ENCODE results near the gene PHC3. TPM values are rescaled to one million over a fixed set of nuclear protein-coding genes. Genes with fewer than 3 reads are reported as not detected.

PHC3 gene
- total RNA-seq, 1 donor from 2014 or later: 32.4 TPM

- H3K4me1 Mint-ChIP-seq (ENCODE audit: unreplicated experiment): no peaks in the 10 kb centered on the region
- no peak for TF ChIP-seq CTCF (IDR thresholded peaks at IDR 0.05; ENCODE audit: unreplicated experiment)
Observed at GRCh38 chr3:170137986-170138385, 43.5 kb downstream of the PHC3 start.

GRCh38 chr3:170132335-170132734, 49.2 kb downstream of the PHC3 start:
- no peaks in the 10 kb centered on the region for H3K27me3 Mint-ChIP-seq (ENCODE audit: unreplicated experiment)
- no peak for TF ChIP-seq CTCF (IDR thresholded peaks at IDR 0.05; ENCODE audit: unreplicated experiment)
- no peaks in the 10 kb centered on the region for H3K9me3 Mint-ChIP-seq (ENCODE audit: unreplicated experiment)
- no peak overlapping the region for H3K4me3 Mint-ChIP-seq (ENCODE audit: unreplicated experiment)
- H3K36me3 Mint-ChIP-seq (ENCODE audit: low read depth, unreplicated experiment): peaks cover 28% of the 10 kb centered on the region
- no peak overlapping the region for H3K27ac Mint-ChIP-seq (ENCODE audit: unreplicated experiment)
- DNase-seq (ENCODE audit: low spot score): no peak
- H3K4me1 Mint-ChIP-seq (ENCODE audit: unreplicated experiment): no peaks in the 10 kb centered on the region

More at GRCh38 chr3:170137986-170138385, 43.5 kb downstream of the PHC3 start:
- Mint-ChIP-seq H3K9me3 (ENCODE audit: unreplicated experiment) (no peaks in the 10 kb centered on the region), H3K27me3 (ENCODE audit: unreplicated experiment) (no peaks in the 10 kb centered on the region), H3K27ac (ENCODE audit: unreplicated experiment) (no peak overlapping the region), H3K36me3 (ENCODE audit: low read depth, unreplicated experiment) (peaks cover 15% of the 10 kb centered on the region), H3K4me3 (ENCODE audit: unreplicated experiment) (no peak overlapping the region)
- no peak for DNase-seq (ENCODE audit: low spot score)

GRCh38 chr3:170130532-170130931, 51.0 kb downstream of the PHC3 start:
- H3K4me3 Mint-ChIP-seq (ENCODE audit: unreplicated experiment): no peak overlapping the region
- H3K4me1 Mint-ChIP-seq (ENCODE audit: unreplicated experiment): no peaks in the 10 kb centered on the region
- H3K27me3 Mint-ChIP-seq (ENCODE audit: unreplicated experiment): no peaks in the 10 kb centered on the region
- no peak for DNase-seq (ENCODE audit: low spot score)
- H3K27ac Mint-ChIP-seq (ENCODE audit: unreplicated experiment): no peak overlapping the region
- TF ChIP-seq CTCF (IDR thresholded peaks at IDR 0.05; ENCODE audit: unreplicated experiment): no peak
- H3K9me3 Mint-ChIP-seq (ENCODE audit: unreplicated experiment): no peaks in the 10 kb centered on the region
- H3K36me3 Mint-ChIP-seq (ENCODE audit: low read depth, unreplicated experiment): peaks cover 26% of the 10 kb centered on the region

GRCh38 chr3:170128977-170129431, 52.5 kb downstream of the PHC3 start:
- H3K9me3 Mint-ChIP-seq (ENCODE audit: unreplicated experiment): no peaks in the 10 kb centered on the region
- H3K4me3 Mint-ChIP-seq (ENCODE audit: unreplicated experiment): peak overlapping the region; percentile 16
- H3K4me1 Mint-ChIP-seq (ENCODE audit: unreplicated experiment): no peaks in the 10 kb centered on the region
- no peaks in the 10 kb centered on the region for H3K27me3 Mint-ChIP-seq (ENCODE audit: unreplicated experiment)
- no peak for TF ChIP-seq CTCF (IDR thresholded peaks at IDR 0.05; ENCODE audit: unreplicated experiment)
- no peak overlapping the region for H3K27ac Mint-ChIP-seq (ENCODE audit: unreplicated experiment)
- H3K36me3 Mint-ChIP-seq (ENCODE audit: low read depth, unreplicated experiment): peaks cover 17% of the 10 kb centered on the region
- DNase-seq (ENCODE audit: low spot score): no peak

GRCh38 chr3:170128259-170128976, 53.1 kb downstream of the PHC3 start:
- DNase-seq (ENCODE audit: low spot score): no peak
- H3K36me3 Mint-ChIP-seq (ENCODE audit: low read depth, unreplicated experiment): peaks cover 13% of the 10 kb centered on the region
- no peak overlapping the region for H3K27ac Mint-ChIP-seq (ENCODE audit: unreplicated experiment)
- no peaks in the 10 kb centered on the region for H3K9me3 Mint-ChIP-seq (ENCODE audit: unreplicated experiment)
- H3K4me3 Mint-ChIP-seq (ENCODE audit: unreplicated experiment): no peak overlapping the region
- no peaks in the 10 kb centered on the region for H3K27me3 Mint-ChIP-seq (ENCODE audit: unreplicated experiment)
- no peaks in the 10 kb centered on the region for H3K4me1 Mint-ChIP-seq (ENCODE audit: unreplicated experiment)
- TF ChIP-seq CTCF (IDR thresholded peaks at IDR 0.05; ENCODE audit: unreplicated experiment): no peak

All from endothelial cell (in vitro differentiated cells).